Renal cortical epithelial cell (primary cell): ENCODE measurements around the gene INPP5A. TPM values are rescaled to one million over a fixed set of nuclear protein-coding genes. Genes with fewer than 3 reads are reported as not detected.

ENCODE experiments used
- DNase-seq: peaks from one replicate; pipeline ENCODE4 v3.0.0-alpha.2; 2011; ENCODE audit warnings: low read depth
- total RNA-seq: library from RNA; depleted of rRNA; stranded (reverse); fragments of >200 nt; gene quantifications from 2 replicates; pipeline ENCODE4 v1.2.3, GENCODE V29; 2014

The INPP5A gene
- total RNA-seq, 1 donor from 2014 or later, result 30.7 TPM

DNA sequence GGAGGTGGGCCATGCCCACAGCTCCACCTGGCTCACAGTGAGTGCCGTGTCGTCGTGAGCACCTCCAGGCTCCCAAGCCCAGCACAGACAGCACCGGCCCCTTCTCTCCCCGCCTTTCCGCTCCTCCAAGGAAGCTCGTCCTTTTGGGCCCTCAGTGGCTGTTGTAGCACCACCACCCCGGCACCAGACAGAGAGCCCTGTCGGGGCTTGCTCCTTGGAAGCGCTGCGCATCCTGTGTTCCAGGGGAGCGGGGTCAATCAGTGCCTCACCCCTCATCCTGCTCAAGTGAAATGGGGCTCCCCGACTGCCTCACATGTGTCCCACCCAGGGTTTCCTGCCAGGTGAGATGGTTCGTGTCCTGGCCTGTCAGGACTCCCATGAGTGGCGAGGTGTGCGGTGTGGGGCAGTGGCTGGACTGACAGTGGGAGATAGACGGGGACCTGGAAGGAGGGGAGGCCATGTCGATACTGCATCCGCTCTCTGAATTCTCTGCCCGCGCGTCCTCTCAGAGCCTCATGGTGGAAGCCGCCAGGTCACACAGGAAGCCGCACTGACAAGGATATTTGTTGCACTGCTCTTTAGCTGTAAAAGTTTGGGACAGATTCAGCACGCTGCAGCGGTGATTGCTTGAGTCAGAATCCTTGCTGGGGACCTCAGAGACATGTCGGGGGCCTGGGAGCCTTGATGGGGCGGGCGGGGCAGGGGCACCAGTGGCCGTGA lies 107.1 kb downstream of the INPP5A start:
- DNase-seq, result no peak

DNA sequence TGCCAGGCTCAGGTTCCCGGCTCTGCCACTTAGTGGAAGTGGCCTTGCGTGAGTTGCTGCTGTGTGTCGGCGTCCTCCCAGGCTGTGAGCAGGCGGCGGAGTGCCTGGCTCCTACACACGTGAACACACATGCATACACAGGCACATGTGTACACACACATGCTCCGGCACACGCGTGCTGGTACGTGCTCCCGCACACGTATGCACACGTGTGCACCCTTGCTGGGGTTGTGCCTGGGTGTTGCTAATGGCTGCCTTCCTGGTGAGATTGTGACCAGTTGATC lies 107.6 kb downstream of the INPP5A start:
- DNase-seq, result no peak

DNA sequence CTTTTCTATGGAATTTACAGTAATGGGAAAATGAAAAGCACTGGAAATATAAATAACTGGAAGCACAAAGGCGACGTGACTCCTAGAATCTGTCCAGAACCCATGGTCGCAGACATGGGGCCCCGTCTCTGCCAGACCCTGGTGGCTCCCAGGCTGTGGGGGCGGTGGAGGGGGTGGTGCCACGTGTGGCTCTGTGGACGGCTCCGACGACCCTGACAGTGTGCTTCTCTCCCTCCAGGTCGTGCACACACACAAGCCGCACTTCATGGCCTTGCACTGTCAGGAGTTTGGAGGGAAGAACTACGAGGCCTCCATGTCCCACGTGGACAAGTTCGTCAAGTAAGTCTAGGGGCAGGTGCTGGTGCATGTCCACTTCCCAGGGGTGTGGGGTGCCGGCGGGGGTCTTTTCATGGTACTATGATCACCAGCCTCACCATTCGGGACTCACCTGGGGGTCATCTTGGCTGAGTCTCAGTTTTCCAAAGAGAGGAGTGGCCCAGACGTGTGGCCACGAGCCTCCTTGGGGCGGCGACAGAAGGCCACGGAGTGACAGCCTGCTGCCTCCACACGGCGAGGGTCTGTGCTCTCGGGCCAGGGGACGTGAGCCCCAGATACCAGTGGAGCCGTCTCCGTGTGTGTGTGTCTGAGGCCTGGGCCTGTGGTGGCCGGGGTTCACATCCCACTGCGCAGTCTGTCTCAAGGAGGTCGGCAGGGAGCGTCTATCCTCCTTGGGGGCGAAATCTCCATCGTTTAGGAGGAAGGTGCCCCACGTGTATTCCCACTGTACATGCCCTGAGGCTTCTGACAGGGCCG lies 108.2 kb downstream of the INPP5A start:
- no peak for DNase-seq

DNA sequence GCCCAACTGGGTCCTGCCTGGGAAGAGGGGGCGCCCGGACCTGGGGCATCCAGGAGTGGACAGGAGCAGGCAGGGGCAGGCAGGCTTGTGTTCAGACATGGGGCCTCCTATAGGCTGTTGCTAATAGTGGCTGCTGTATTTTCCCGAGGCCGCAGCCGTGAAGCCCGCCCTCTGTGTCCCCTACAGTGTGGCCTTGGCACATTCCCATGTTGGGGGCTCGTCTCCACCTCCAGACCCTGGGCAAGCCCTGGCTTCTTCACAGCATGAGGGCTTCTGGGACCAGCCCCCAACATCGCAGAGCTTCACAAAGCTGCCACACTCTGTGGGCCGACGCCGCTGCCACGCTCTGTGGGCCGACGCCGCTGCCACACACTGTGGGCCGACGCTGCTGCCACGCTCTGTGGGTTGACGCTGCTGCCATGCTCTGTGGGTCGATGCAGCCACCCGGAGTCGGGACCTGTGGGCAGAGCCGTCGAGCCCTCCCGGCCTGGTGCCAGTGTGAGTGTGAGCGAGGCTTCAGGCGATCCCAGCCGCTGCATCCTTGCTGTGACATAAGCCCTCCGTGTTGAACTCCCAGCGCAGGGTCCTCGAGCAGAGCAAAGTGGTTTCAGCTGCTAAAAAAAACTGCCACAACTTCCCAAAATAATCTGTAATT lies 109.0 kb downstream of the INPP5A start:
- DNase-seq, result no peak

DNA sequence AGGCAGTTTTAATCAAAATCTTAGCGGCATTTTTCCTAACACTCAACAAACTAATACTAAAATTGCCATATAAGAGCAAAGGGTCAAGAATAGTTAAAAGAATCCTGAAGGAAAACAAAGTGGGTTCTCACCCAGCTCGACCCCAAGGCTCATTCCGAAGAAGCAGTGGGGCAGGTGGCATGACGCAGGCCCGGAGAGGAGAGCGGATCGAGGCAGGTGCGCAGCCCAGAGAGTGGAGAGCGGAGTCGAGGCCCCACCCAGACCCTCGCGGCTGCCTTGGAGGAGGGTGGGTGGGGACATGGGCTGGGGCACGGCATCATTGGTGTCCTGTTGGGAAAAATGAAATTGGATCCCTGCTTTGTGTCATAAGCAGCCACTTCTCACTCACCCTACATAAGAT lies 109.8 kb downstream of the INPP5A start:
- DNase-seq, result no peak

DNA sequence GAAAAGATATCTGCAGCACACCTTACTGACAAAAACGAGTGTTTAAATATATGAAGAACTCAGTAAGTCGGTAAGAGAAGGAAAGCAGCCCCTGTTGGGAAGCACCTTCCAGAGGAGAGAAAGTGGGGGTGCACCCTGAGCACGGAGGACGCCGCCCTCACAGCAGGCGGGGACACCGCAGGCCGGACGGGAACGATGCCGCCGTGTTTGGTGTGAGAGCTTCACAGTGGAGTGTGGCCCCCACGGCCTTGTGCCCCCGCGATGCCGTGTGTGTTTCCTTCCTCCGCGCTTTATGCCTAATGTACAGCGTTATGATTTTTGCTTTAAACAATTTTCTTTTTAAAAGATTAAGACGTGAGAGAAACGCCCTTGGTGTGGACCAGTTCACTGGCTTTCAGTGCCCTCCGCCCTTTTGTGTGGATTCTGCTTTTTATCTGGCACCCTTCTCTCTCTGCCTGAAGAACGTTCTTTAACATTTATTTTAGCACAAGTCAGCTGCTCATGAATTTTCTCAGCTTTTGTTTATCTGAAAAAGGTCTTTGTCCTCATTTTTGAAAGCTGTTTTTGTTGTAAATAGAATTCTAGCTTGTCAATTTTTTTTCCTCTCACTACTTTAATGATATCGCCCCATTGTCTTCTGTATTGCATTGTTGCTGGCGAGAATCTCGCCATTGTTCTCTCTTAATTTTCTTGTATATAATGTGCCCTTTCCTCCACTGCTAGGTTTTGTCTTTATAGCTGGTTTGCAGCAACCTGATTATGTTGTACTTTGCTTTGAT lies 110.7 kb downstream of the INPP5A start:
- no peak for DNase-seq

DNA sequence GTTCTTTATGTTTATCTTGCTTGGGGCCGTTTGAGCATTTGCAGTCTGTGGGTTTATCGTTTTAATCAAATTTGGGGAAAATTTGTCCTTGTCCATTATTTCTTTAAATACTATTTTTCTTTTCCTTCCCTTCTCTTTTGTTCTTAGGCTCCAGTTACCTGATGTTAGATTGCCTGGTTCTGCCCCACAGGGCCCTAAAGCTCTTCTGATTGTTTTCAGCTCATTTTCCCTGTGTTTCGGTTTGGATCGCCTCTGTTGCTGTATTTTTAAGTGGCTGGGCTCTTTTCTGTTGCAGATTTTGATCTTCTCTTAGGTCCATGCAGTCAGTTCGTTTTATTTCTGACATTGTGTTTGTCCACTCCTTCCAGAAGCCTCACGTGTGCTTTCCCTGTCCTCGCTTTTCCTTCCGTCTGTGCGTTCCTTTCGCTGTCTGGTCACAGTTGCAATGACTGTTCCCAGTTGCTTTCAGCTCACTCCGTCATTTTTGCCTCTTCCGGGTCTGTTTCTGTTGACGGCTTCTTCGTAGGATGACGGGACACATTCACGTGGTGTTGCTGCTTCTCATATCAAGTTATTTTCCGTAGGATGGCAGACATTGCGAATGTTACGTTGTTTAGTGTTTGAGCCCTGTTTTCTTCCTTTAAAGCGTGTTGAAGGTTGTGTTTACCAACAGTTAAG lies 111.4 kb downstream of the INPP5A start:
- no peak for DNase-seq

DNA sequence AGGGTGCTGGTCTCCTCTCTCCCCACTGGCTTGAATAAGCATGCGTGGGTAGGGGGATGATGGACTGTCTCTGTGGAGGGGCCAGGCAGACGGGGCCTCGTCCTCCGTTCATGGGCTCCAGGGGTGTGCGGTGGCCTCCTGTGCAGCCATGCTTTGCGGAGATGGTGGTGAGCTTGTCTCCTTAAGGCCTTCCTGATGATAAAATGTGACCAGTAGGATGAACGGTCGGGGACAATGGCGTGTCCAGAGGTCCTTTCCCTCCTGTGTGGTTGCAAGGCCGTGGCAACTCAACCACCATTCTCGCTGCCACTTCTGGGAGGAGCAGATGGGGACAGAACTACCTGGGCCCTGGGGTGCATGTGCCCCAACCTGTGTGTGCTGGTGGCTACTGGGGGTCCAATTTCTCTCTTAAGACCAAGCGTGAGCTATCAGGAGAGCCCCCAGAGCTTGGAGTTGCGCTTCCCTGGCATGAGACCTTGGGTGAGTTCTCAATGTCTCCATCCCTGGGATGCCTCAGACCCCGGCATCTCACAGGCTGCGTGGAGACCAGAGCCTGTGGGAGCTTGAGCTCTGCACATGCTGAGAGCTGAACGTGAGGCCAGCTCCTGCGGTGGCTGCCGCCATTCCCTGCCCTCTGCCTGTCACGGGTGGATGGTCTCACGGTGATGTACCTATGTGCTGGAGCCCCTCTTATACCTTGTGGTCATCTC lies 112.2 kb downstream of the INPP5A start:
- no peak for DNase-seq

GRCh38 chr10:132650611-132651250 lies 113.1 kb downstream of the INPP5A start:
- DNase-seq, result no peak

DNA sequence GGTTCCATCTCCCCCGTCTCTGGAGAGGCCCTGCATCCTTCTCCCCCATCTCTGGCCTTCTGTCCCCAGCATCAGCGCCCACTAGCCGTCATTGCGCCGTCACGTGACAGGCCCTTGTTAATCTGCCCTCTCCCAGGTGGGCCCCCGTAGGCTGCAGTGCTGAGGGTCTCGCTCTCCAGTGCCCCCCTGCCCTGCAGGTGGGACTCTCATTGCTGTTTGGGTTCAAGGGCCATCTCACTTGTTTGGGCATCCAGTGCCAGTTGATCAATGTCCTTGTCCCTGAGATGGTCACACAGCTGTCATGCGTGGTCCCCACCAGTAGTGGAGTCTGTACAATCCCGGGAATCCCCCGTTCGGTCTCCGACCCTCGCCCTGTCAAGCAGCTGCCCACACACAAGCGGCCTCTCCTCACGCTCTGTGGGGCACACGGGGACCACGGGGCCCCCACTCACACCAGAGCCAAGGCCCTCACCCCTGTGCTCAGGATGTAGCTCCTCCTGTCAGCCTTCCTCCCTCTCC lies 114.0 kb downstream of the INPP5A start:
- DNase-seq, result no peak

- no peak for DNase-seq
These were observed 114.9 kb downstream of the INPP5A start for GRCh38 chr10:132652446-132652845.

DNA sequence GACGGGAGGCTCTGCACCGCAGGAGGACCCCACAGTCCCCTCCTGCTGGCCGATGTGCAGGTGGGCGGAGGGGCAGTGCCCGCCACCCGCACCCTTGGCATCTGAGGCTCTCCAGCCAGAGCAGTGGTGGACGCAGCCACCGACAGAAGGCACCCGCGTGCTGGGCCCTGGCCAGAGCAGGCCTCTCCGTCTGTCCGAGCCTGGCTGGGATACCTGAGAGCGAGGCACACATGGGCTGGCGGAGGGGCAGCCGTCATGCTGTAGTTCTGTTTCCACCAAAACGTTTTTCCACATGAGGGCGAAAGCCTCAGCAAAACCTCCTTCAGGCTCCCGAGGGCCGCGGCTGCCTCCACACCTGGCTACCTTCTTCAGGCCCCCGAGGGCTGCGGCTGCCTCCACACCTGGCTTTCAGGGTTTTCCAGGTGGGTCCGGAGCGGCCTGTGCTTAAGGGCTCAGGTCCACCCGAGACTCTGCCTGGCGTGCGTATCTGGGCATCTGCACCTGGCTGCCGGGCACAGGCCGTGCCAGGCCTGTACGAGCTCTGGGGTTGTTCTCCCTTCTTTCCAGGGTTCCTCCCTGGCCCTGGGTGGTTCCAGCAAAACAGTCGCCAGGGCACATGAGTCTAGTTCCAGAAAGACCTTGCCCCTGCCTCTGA lies 115.5 kb downstream of the INPP5A start:
- DNase-seq, result no peak

DNA sequence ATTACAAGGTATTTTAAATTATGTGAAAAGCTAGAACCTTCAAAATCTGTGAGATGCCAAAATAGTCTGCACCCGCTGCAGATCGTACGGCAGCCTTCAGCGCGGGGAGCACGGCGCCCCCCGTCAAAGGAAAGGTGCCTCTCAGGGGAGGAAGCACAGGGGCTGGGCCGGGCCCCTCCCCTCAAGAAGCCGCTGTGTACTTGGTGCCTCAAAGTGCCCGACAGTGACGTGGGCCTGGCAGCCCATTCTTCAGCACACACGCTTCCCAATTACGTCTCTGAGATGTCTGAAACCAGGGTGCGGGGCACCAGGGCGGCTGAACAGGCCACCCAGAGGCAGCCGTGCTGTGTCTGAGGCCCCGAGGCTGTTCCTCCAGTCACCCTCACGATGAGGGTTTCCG lies 116.1 kb downstream of the INPP5A start:
- DNase-seq, result no peak

DNA sequence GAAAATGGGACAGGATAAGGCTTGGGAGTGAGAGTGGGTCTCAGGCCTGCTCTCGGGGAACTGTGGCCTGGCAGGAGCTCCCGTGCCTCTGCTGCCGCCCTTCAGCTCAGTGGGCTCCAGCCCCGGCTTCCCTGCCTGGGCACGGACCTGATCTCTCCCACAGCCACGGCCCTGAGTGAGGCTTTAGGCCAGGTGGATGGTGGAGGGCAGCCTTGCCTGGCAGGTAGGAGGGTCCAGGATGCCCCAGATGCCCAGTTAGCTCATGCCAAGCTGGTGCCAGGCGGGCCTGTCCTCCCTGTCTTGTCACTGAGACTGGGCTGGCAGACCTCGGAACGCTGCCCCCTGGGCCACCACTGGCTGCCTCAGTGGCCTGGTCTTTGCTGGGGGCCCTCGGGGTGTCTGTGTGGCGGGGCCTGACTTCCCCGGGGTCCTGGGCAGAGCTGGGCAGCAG lies 116.6 kb downstream of the INPP5A start:
- no peak for DNase-seq

GRCh38 chr10:132654708-132655661 lies 117.4 kb downstream of the INPP5A start:
- peak; percentile 22 for DNase-seq

DNA sequence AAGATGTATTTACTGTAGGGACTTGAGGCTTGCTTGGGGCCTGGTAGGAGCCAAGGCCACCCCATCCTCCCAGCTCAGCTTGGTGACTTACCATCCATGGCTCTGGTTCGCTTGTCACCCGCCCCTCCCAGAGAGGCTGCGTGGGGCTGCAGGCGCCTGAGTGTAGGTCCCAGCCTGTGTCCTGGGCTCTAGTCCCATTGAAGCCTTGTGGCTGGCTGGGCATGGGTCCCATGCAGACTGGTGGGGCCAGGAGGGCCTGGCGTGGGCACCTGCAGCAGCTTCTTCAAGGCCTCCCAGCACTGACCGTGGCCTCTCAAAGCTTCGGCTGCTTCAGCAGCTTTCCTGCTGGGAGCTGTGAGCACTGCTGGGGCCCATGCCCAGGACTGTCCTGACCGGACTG lies 118.1 kb downstream of the INPP5A start:
- no peak for DNase-seq

DNA sequence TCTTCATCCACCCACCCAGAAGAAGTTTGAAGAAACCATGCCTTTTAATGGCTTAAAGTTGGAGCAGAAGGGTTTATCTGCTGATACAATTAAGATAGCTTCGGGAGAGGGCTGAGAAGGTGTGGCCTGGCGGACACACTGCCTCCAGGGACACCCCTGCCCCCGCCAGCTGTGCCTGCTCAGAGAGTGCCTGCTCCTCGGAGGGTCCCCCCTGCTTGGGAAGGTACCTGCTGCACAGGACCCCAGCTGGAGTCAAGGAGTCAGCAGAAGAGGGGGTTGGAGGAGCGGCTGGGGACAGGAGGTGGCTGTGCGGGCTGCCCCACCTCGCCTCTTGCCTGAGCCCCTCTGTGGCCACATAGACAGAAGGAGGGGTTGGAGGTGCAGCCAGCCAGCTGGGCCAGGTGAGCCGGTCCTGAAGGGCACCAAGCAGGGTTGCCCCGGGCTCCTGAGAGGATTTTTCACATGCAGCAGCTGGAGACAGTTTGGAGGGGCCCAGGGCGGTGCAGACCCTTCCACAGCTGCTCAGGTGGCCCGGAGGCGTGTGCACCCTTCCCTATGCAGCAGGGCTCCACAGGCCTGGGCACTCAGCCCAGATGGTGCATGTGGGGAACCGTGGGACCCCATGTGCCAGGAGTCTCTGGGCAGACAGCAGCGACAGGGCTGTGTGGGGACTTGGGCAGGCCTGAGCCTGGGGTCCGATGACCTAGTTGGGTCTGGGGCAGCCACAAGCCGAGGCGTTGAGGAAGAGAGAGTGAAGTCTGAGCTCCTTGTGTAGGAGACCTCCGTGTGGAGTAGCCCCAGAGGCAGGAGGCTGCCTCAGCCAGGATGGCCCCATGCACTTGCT lies 118.9 kb downstream of the INPP5A start:
- no peak for DNase-seq
